WTC11 (cell line): ENCODE data around the gene IPO4. TPM values are rescaled to one million over a fixed set of nuclear protein-coding genes. Genes with fewer than 3 reads are reported as not detected.

ENCODE experiments used
- ATAC-seq: fragments of 200-7000 bp; cut with Tn5 transposase; 2 replicates; pipeline ENCODE4 v1.10.0; 2021; ENCODE audit warnings: mild to moderate bottlenecking, moderate library complexity
- CTCF ChIA-PET: fragments of 300-600 bp; sonication (Branson Sonifier 250); formaldehyde crosslinking; loops from one replicate; lab custom pipeline; 2021; ENCODE audit warnings: antibody characterized with exemption; lab: Charles Lee
- POLR2A ChIA-PET: fragments of 350-600 bp; sonication (Branson Sonifier 250); formaldehyde crosslinking; loops from one replicate; lab custom pipeline; 2021; ENCODE audit warnings: antibody characterized with exemption; lab: Charles Lee
- DNase-seq: peaks from one replicate; pipeline ENCODE4 v3.0.0; 2021; ENCODE audit warnings: low spot score
- H3K27ac Mint-ChIP-seq: 2 replicates; pipeline ENCODE4 v1.8.0; 2021; ENCODE audit warnings: mixed read lengths
- H3K27me3 Mint-ChIP-seq: 2 replicates; pipeline ENCODE4 v1.8.0; 2021; ENCODE audit warnings: low read depth, mild to moderate bottlenecking, moderate library complexity, mixed read lengths
- H3K36me3 Mint-ChIP-seq: 2 replicates; pipeline ENCODE4 v1.8.0; 2021; ENCODE audit warnings: mixed read lengths
- H3K4me1 Mint-ChIP-seq: 2 replicates; pipeline ENCODE4 v1.8.0; 2022; ENCODE audit warnings: mixed read lengths
- H3K4me3 Mint-ChIP-seq: 2 replicates; pipeline ENCODE4 v1.8.0; 2021; ENCODE audit warnings: mild to moderate bottlenecking, moderate library complexity, mixed read lengths
- H3K9me3 Mint-ChIP-seq: 2 replicates; pipeline ENCODE4 v1.8.0; 2021; ENCODE audit warnings: mixed read lengths
- CBFB ChIP-seq: sonication (generic); formaldehyde crosslinking; IDR thresholded peaks from 2 replicates; pipeline ENCODE4 v1.8.1; 2022; ENCODE audit warnings: mild to moderate bottlenecking, low read depth, missing genetic modification reagents
- CDX4 ChIP-seq: fragments of 250-450 bp; sonication (Bioruptor Pico); IDR thresholded peaks from 2 replicates; pipeline ENCODE4 v1.9.0; 2021; ENCODE audit warnings: moderate library complexity, mild to moderate bottlenecking, inconsistent platforms, borderline replicate concordance
- CREB1 ChIP-seq: sonication (generic); formaldehyde crosslinking; IDR thresholded peaks from 2 replicates; pipeline ENCODE4 v1.8.0; 2023; ENCODE audit warnings: mild to moderate bottlenecking, missing genetic modification reagents
- E2F4 ChIP-seq: sonication (generic); formaldehyde crosslinking; IDR thresholded peaks from 2 replicates; pipeline ENCODE4 v1.8.1; 2022; ENCODE audit warnings: low read depth, mild to moderate bottlenecking, moderate library complexity, missing genetic modification reagents, borderline replicate concordance
- ETV6 ChIP-seq: sonication (generic); formaldehyde crosslinking; IDR thresholded peaks from 2 replicates; pipeline ENCODE4 v1.8.1; 2022; ENCODE audit warnings: mild to moderate bottlenecking, missing genetic modification reagents
- GABPB1 ChIP-seq: sonication (generic); formaldehyde crosslinking; IDR thresholded peaks from 2 replicates; pipeline ENCODE4 v1.8.1; 2023; ENCODE audit warnings: mild to moderate bottlenecking, missing genetic modification reagents
- GRHL2 ChIP-seq: fragments of 250-450 bp; sonication (Bioruptor Pico); IDR thresholded peaks from 2 replicates; pipeline ENCODE4 v1.8.0; 2022; ENCODE audit warnings: mild to moderate bottlenecking, moderate library complexity; ENCODE audit not compliant: insufficient replicate concordance, severe bottlenecking
- MYBL2 ChIP-seq: sonication (generic); formaldehyde crosslinking; IDR thresholded peaks from 2 replicates; pipeline ENCODE4 v1.8.1; 2023; ENCODE audit warnings: mild to moderate bottlenecking, moderate library complexity, missing genetic modification reagents
- NR2C2 ChIP-seq: sonication (generic); formaldehyde crosslinking; IDR thresholded peaks from 2 replicates; pipeline ENCODE4 v1.8.0; 2022; ENCODE audit warnings: mild to moderate bottlenecking, missing genetic modification reagents
- PRDM15 ChIP-seq: sonication (generic); formaldehyde crosslinking; IDR thresholded peaks from 2 replicates; pipeline ENCODE4 v1.8.0; 2022; ENCODE audit warnings: missing genetic modification reagents
- PREB ChIP-seq: sonication (generic); formaldehyde crosslinking; IDR thresholded peaks from 2 replicates; pipeline ENCODE4 v1.8.1; 2022; ENCODE audit warnings: mild to moderate bottlenecking, missing genetic modification reagents, moderate library complexity, borderline replicate concordance
- SP1 ChIP-seq: sonication (generic); formaldehyde crosslinking; conservative IDR thresholded peaks from 2 replicates; pipeline ENCODE4 v1.8.1; 2022; ENCODE audit warnings: missing genetic modification reagents
- USF2 ChIP-seq: sonication (generic); formaldehyde crosslinking; IDR thresholded peaks from 2 replicates; pipeline ENCODE4 v1.8.1; 2023; ENCODE audit warnings: mild to moderate bottlenecking, missing genetic modification reagents, moderate library complexity
- ZNF232 ChIP-seq: sonication (generic); formaldehyde crosslinking; IDR thresholded peaks from 2 replicates; pipeline ENCODE4 v1.8.0; 2022; ENCODE audit warnings: mild to moderate bottlenecking, missing genetic modification reagents
- ZNF263 ChIP-seq: sonication (generic); formaldehyde crosslinking; IDR thresholded peaks from 2 replicates; pipeline ENCODE4 v1.8.1; 2022; ENCODE audit warnings: low read depth, mild to moderate bottlenecking, moderate library complexity, missing genetic modification reagents
- total RNA-seq: library from RNA; stranded (reverse); gene quantifications from 3 replicates; pipeline ENCODE4 v1.2.3, GENCODE V29; 2021

The IPO4 gene
- total RNA-seq, 1 experiment from 2014 or later: 128 TPM

- Mint-ChIP-seq H3K36me3 (peaks cover 20% of the 10 kb centered on the region), H3K4me1 (peaks cover 22% of the 10 kb centered on the region), H3K27ac (peak within 1 kb of the TSS; percentile 99), H3K9me3 (no peaks in the 10 kb centered on the region), H3K27me3 (no peaks in the 10 kb centered on the region), H3K4me3 (peak within 1 kb of the TSS; percentile 99)
- TF ChIP-seq PRDM15 (CRISPR knock-in tag): no peak
- no peak for TF ChIP-seq ZNF263 (CRISPR knock-in tag)
- no peak for TF ChIP-seq E2F4 (CRISPR knock-in tag)
- TF ChIP-seq NR2C2 (CRISPR knock-in tag): peak; percentile 85
- TF ChIP-seq GRHL2 (CRISPR knock-in tag): no peak
- TF ChIP-seq MYBL2: peak; percentile 16; the same call in 1 of the 2 replicates
- TF ChIP-seq ZNF232 (CRISPR knock-in tag): no peak
- TF ChIP-seq USF2 (CRISPR knock-in tag): peak; percentile 9; the same call in 1 of the 2 replicates
- no peak for TF ChIP-seq ETV6
- TF ChIP-seq GABPB1 (CRISPR knock-in tag): peak; percentile 72
- no peak for TF ChIP-seq CREB1 (CRISPR knock-in tag)
- 0 out of 2 replicates have a peak, but pooled peaks have one; percentile 28 for TF ChIP-seq SP1 (CRISPR knock-in tag)
- no peak for TF ChIP-seq CBFB (CRISPR knock-in tag)
- ChIA-PET CTCF (interaction anchor here (0.7 to 1.7 kb wide), 2 partner anchors 10 to 199 kb away, joined by 3 to 12 read pairs; partner anchors contain the start of gene TINF2), POLR2A (interaction anchor here (0.9 to 1.9 kb wide), 2 partner anchors 10 to 39 kb away, joined by 4 to 9 read pairs; partner anchors contain the start of gene TINF2)
- DNase-seq (peak; percentile 86), ATAC-seq (peak; percentile 80)
These were observed 43.6 kb upstream of the IPO4 start, which contains the start of gene NEDD8 for GRCh38 chr14:24232121-24232644. TSS of gene NEDD8 (minus strand) at chr14:24232367. CDS start at chr14:24232267, 100 bp downstream.

- Mint-ChIP-seq H3K27ac (peak overlapping the region; percentile 99; the same call in 1 of the 2 replicates), H3K9me3 (no peaks in the 10 kb centered on the region), H3K4me3 (peak overlapping the region; percentile 99), H3K36me3 (peaks cover 14% of the 10 kb centered on the region), H3K27me3 (no peaks in the 10 kb centered on the region), H3K4me1 (peaks cover 22% of the 10 kb centered on the region)
- no peak for DNase-seq
- ChIA-PET CTCF (interaction anchor here (0.6 to 1.6 kb wide), 3 partner anchors 11 to 200 kb away, joined by 3 to 4 read pairs (median 4); partner anchors contain the start of gene TINF2), POLR2A (no interaction called here)
- ATAC-seq: peak; percentile 3
- peak; percentile 11; the same call in 1 of the 2 replicates for TF ChIP-seq GABPB1 (CRISPR knock-in tag)
- TF ChIP-seq CDX4 (CRISPR knock-in tag): no peak
- no peak for TF ChIP-seq PREB (CRISPR knock-in tag)
- no peak for TF ChIP-seq USF2 (CRISPR knock-in tag)
- TF ChIP-seq GRHL2 (CRISPR knock-in tag): no peak
These were observed 42.9 kb upstream of the IPO4 start for GRCh38 chr14:24231263-24232120.
